Erythroblast (primary cell): ENCODE data around the gene LCT.

Experiments used
- GATA1 ChIP-seq: IDR thresholded peaks from 2 replicates; pipeline ENCODE4 v1.6.1; 2011; ENCODE audit warnings: low read depth, mild to moderate bottlenecking, control low read depth, low read length, moderate library complexity
- POLR2A ChIP-seq: IDR thresholded peaks from 2 replicates; pipeline ENCODE4 v1.6.1; 2011; ENCODE audit warnings: mild to moderate bottlenecking, low read length

- TF ChIP-seq POLR2A (no peak), GATA1 (no peak)
Measured at GRCh38 chr2:135820003-135820618, 16.9 kb downstream of the LCT start.
